Skeletal muscle tissue (tissue), 4 donors: ENCODE data around the gene CACNA2D3. TPM values are rescaled to one million over a fixed set of nuclear protein-coding genes. Genes with fewer than 3 reads are reported as not detected.

Source experiments
- H3K27ac ChIP-seq: one replicate; pipeline ENCODE4 v1.7.0; 2013; ENCODE audit warnings: mild to moderate bottlenecking, low read depth, low read length, inconsistent platforms
- H3K27me3 ChIP-seq, 3 donors: one replicate each; pipeline ENCODE4 v1.7.0; 2013; ENCODE audit warnings: low read length in 3 of 3; ENCODE audit not compliant: control insufficient read depth in 3 of 3, insufficient read depth in 3 of 3
- H3K36me3 ChIP-seq, 3 donors: one replicate each; pipeline ENCODE4 v1.7.0; 2013; ENCODE audit warnings: low read length in 3 of 3; ENCODE audit not compliant: control insufficient read depth in 3 of 3, insufficient read depth in 3 of 3
- H3K4me1 ChIP-seq, 3 donors: one replicate each; pipeline ENCODE4 v1.7.0; 2013; ENCODE audit warnings: low read length in 3 of 3, mild to moderate bottlenecking in 3 of 3; ENCODE audit not compliant: control insufficient read depth in 3 of 3, insufficient read depth in 3 of 3
- H3K4me3 ChIP-seq, 3 donors: one replicate each; pipeline ENCODE4 v1.7.0; 2013; ENCODE audit warnings: low read length in 3 of 3
- H3K9ac ChIP-seq, 3 donors: one replicate each; pipeline ENCODE4 v1.7.0; 2013; ENCODE audit warnings: low read length in 3 of 3, mild to moderate bottlenecking in 3 of 3, moderate library complexity in 2 of 3, low read depth in 1 of 3
- H3K9me3 ChIP-seq, 3 donors: one replicate each; pipeline ENCODE4 v1.7.0; 2013; ENCODE audit warnings: low read length in 3 of 3; ENCODE audit not compliant: control insufficient read depth in 3 of 3
- total RNA-seq: library from RNA; depleted of rRNA; stranded (reverse); fragments of >200 nt; gene quantifications from one replicate; pipeline ENCODE4 v1.2.3, GENCODE V29; 2014
- donor health status: Osteomylitis.

The CACNA2D3 gene
- total RNA-seq, 1 donor from 2014 or later, result 3.1 TPM

DNA sequence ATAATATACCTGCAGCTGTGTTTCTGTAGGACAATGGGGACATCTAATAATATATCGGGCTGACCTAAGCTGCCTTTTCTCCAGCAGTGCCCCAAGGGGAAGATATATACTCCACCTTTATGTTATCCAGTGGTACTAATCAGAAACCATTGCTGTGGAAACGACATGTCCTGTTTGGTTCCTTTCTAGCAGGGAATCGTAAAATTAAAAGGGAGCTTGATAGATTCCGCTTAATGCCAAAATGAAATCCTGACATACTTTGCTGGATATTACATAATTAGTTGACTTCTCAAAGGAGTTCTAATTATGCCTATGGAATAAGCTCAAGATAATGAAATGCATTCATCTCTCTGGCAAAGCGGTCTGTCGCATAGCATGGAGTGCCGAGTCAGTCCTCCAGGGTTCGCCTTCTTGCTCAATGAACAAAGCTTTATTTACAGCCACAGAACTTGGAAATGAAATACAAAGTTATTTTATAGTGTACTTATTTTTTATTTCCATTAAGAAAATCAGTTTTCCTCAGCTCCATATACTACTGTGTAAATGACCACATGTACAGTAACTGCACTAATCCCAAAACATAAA is 542.8 kb downstream of the CACNA2D3 start:
- Histone ChIP-seq H3K27ac (no peak overlapping the region), H3K4me3 (no peak overlapping the region), H3K4me1 (peaks cover 12 to 20% (median 14%) of the 10 kb centered on the region in 3 donors), H3K27me3 (no peaks in the 10 kb centered on the region), H3K9ac (no peak overlapping the region), H3K36me3 (no peaks in the 10 kb centered on the region), H3K9me3 (no peaks in the 10 kb centered on the region)

DNA sequence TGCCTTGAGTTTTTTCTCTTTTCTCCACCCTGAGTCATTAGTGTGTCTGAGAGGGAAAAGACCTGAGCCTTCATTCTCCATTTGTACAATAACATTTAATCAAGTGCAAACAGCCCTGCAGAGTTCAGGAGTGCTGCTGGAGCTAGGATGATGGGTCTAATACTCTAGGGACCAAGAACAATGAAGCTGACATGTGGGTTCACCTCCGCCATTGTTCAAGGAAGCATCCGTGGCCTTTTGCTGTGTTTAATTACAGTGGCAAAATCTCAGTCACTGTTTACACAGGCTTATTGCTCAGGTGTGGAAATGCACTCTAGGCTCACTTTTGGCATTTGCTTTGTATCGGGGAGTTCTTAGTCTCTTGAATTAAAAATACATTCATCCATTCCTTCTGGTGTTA is 545.9 kb downstream of the CACNA2D3 start:
- Histone ChIP-seq H3K4me1 (peaks cover 10 to 14% (median 11%) of the 10 kb centered on the region in 3 donors), H3K36me3 (no peaks in the 10 kb centered on the region), H3K9me3 (no peaks in the 10 kb centered on the region), H3K27me3 (no peaks in the 10 kb centered on the region), H3K27ac (no peak overlapping the region), H3K4me3 (no peak overlapping the region), H3K9ac (no peak overlapping the region)

DNA sequence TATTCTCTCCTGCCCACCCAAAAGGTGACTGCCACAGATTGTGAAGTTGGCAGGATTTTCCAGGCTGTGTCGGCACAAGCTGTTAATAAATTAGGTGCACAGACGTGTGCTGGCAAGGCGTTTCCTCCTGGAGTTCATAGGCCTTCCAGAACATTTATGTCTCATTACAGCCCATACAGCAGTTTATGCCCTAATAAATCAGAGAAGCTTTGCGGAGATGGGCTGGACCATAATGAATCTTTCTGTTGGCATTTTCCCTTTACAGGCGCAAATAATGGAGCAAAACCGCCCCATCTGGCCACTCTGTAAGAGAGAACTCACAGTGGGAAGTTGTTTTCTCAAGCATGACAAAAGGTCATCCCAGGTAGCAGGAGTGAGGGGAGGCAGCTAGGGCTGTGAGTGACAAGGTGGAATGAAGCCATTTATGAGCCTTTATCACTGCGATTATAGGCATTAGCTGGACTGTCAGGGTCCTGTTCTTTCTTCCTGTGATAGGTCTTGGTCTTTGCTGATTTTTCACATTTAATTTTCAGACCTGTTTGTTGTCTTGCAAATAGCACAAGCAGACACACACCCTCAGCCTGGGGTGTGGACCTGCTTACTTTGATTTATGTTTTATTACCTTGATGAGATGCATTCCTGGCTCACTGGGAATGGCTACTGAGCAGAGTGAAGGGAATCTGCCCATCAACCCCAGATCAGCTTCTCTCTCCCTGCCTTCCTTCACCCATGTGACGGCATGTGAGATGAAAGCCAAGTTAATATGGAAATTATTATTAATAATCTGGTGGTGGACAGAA is 548.0 kb downstream of the CACNA2D3 start:
- no peak overlapping the region for H3K27ac ChIP-seq
- no peaks in the 10 kb centered on the region for H3K27me3 ChIP-seq
- no peaks in the 10 kb centered on the region for H3K36me3 ChIP-seq
- H3K9me3 ChIP-seq, result no peaks in the 10 kb centered on the region
- H3K9ac ChIP-seq, result no peak overlapping the region
- H3K4me3 ChIP-seq, result no peak overlapping the region
- no peaks in the 10 kb centered on the region for H3K4me1 ChIP-seq

DNA sequence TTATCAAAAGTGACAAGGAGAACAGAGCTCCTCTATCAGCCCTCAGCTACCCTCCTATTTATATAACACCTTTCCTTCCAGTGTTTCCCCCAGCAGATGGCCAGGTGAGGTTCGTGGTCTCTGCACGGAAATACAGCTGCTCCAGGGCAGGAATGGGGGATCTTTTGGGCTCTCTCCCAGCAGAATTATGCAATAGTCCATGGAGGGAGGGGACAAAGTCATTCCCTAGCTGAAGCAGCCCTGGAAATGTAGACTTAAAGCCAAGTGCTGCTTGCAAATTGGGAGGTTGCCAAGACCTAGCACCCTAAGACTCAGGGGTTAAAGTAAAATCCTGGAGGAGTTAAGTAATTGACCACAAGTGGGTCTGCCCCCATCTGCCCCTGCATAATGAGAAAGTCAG is 549.2 kb downstream of the CACNA2D3 start:
- H3K9me3 ChIP-seq, result no peaks in the 10 kb centered on the region
- no peak overlapping the region for H3K27ac ChIP-seq
- H3K9ac ChIP-seq, result no peak overlapping the region
- H3K4me1 ChIP-seq, result no peaks in the 10 kb centered on the region
- no peaks in the 10 kb centered on the region for H3K36me3 ChIP-seq
- no peaks in the 10 kb centered on the region for H3K27me3 ChIP-seq
- no peak overlapping the region for H3K4me3 ChIP-seq

DNA sequence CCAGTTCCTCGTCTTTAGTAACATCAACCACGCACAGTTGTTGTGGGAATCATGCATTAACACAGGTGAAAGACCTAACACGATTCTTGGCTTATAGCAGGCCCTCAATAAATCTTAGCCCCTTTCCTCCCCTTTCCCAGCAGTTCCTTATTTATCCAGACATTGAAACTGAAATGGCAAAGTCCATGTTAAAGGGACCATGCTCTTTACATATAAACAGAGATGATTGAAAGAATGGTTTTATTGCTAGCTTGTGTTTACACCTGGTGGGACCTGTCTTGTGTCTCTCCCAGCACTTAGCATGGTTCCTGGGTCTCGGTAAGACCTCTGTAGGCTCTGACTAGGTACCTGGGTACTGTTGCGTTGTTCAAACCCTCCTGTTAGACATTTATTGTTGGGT is 553.7 kb downstream of the CACNA2D3 start:
- H3K9ac ChIP-seq, result no peak overlapping the region
- H3K9me3 ChIP-seq, result no peaks in the 10 kb centered on the region
- H3K36me3 ChIP-seq, result no peaks in the 10 kb centered on the region
- no peaks in the 10 kb centered on the region for H3K4me1 ChIP-seq
- H3K27ac ChIP-seq, result no peak overlapping the region
- H3K4me3 ChIP-seq, result no peak overlapping the region
- no peaks in the 10 kb centered on the region for H3K27me3 ChIP-seq

DNA sequence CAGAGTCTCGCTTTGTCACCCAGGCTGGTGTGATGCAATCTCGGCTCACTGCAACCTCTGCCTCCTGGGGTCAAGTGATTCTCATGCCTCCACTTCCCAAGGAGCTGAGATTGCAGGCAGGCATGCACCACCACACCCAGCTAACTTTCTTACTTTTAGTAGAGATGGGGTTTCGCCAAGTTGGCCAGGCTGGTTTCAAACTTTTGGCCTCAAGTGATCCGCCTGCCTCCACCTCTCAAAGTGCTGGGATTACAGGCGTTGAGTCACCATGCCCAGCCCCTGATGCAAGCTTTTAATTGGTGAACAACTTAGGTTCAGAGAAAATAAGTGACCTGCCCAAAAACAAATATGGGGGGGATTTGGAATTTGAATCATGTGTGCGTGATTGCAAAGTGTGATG is 559.4 kb downstream of the CACNA2D3 start:
- no peaks in the 10 kb centered on the region for H3K4me1 ChIP-seq
- H3K27ac ChIP-seq, result no peak overlapping the region
- no peak overlapping the region for H3K9ac ChIP-seq
- no peaks in the 10 kb centered on the region for H3K27me3 ChIP-seq
- no peaks in the 10 kb centered on the region for H3K9me3 ChIP-seq
- H3K36me3 ChIP-seq, result no peaks in the 10 kb centered on the region
- H3K4me3 ChIP-seq, result no peak overlapping the region

DNA sequence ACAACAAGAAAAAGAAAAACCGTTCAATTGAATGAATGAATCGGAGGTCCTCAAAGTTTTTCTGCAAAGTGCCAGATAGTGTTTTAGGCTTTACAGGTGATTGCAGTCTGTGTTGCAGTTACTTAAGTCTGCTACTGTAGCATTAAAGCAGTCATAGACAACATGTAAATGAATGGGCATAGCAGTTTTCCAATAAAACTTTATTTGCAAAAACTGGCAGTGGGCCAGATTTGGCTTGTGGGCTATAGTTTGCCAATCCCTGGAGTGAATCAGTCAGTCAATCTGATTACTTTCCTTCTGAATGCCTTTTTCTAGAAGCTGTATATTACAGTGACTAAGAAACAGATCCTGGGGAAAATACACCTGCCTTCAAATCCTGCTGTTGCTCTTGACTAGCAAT is 562.9 kb downstream of the CACNA2D3 start:
- H3K9ac ChIP-seq, result no peak overlapping the region
- no peaks in the 10 kb centered on the region for H3K9me3 ChIP-seq
- H3K4me1 ChIP-seq, result no peaks in the 10 kb centered on the region
- H3K27ac ChIP-seq, result no peak overlapping the region
- no peak overlapping the region for H3K4me3 ChIP-seq
- no peaks in the 10 kb centered on the region for H3K27me3 ChIP-seq
- no peaks in the 10 kb centered on the region for H3K36me3 ChIP-seq

DNA sequence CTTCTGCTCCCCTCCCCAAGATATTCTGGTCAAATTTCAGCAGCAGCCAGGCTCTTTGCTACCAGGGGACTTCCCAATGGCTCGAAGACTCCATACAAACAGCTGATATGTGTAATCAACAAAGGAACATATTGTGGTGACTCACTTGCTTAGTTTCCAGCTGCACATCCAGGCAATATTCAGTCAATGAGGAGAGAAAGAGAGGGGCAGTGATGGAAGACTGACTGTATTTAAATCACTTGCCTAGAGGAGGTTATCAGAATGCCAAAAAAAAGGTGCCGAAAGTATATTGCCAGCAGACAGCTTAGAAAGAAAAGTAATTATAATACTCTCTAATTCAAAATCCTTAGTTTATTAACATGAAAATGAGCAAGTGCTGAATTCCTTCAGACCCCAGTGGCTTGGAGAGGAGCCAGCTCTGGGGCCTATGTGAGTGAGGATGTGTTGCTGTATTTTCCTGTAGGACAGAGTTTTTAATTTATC is 569.0 kb downstream of the CACNA2D3 start:
- Histone ChIP-seq H3K36me3 (no peaks in the 10 kb centered on the region), H3K9ac (no peak overlapping the region), H3K27ac (no peak overlapping the region), H3K4me1 (no peaks in the 10 kb centered on the region), H3K27me3 (no peaks in the 10 kb centered on the region), H3K4me3 (no peak overlapping the region), H3K9me3 (no peaks in the 10 kb centered on the region)

DNA sequence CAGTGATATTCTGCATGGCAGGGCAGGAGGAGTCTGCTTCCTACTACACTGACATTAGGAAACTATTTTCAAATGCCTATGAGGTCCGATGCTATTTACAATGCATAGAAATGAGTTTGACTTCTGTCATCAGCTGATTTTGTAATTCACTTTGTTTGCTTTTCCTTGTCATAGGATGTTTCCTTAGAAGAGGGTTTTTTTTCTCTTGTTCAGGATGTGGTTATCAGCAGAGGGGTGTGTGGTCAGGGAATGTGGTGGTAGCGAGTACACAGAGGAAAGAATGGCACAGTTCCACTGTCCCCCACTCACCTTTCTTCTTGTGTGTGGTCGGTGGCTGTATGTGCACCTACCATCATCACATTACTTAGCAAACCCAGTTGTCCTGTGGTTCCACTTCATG is 574.0 kb downstream of the CACNA2D3 start:
- no peak overlapping the region for H3K27ac ChIP-seq
- H3K4me1 ChIP-seq, result no peaks in the 10 kb centered on the region
- H3K9me3 ChIP-seq, result no peaks in the 10 kb centered on the region
- H3K27me3 ChIP-seq, result no peaks in the 10 kb centered on the region
- no peak overlapping the region for H3K4me3 ChIP-seq
- no peaks in the 10 kb centered on the region for H3K36me3 ChIP-seq
- H3K9ac ChIP-seq, result no peak overlapping the region

DNA sequence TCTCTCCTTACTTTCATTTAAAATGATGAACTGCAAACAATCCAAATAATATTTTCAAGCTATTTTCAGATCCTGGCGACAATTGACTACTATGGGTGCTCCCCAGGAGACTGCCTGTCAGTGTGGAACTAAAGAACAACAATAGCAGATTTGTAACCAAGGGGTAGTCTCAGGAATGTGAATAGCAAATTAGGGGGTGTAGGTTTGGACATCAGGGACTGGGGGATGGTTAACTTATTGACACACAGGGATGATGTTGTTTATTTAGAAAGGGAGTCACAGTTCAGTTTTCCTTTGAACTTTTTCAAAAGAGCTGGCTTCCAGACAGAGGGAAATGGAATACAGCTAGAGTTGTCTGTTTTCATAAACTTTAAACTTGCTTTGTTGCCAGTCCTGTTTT is 575.7 kb downstream of the CACNA2D3 start:
- Histone ChIP-seq H3K27me3 (no peaks in the 10 kb centered on the region), H3K27ac (no peak overlapping the region)

More for the DNA sequence above, 575.7 kb downstream of the CACNA2D3 start:
- H3K4me3 ChIP-seq, result no peak overlapping the region
- H3K36me3 ChIP-seq, result no peaks in the 10 kb centered on the region
- H3K4me1 ChIP-seq, result no peaks in the 10 kb centered on the region
- H3K9ac ChIP-seq, result no peak overlapping the region
- no peaks in the 10 kb centered on the region for H3K9me3 ChIP-seq
